ENCODE data around the gene ROCK2. TPM values are rescaled to one million over a fixed set of nuclear protein-coding genes. Genes with fewer than 3 reads are reported as not detected.
A peak's percentile ranks its signal among the peaks of the same experiment; 100 is the strongest.

The ROCK2 gene
- total RNA-seq, 2 donors from 2014 or later: 62.7 to 80.9 TPM

DNA sequence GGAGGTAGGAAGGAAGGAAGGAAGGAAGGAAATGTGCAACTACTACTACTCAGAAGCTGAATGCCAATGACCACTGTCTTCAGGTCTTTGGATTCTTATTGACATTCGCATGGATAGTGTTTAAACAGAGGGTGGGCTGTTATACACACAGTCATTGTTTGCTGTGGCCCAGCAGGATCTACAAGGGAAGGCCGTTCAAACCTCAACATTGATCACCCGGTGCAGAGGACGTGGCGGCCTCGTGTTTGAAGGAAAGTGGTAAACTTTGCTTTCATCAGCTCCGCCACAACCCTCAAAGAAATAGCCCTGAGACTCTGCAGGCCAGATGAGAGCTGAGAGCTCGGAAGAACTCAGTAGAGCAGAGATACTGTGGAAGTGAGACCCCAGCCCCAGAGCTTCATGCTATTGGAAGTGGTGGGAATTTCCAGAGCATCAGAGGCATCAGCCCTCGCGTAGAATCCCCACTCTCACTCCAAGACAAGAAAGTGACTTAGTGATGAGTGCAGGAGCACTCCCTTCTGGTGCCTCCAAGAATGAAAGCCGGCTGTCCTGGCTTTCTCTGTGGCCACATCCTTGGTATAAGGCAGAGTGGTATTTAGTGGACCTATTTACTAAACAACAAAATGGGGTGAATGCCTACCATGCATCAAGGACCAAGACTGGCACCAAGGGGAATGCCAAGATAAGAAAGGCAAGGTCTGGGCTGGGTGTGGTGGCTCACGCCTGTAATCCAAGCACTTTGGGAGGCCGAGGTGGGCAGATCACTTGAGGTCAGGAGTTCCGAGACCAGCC, 10.1 kb upstream of the ROCK2 start:
- no peak overlapping the region for H3K4me3 ChIP-seq
- intact Hi-C loops (cut with DNase I): no loop called here
- no peak overlapping the region for H3K9ac ChIP-seq (ENCODE audit: low read depth in 2 of 2, low read length in 2 of 2)
- no peaks in the 10 kb centered on the region for H3K9me3 ChIP-seq
- no peak for DNase-seq
- TF ChIP-seq, protein P1, sequence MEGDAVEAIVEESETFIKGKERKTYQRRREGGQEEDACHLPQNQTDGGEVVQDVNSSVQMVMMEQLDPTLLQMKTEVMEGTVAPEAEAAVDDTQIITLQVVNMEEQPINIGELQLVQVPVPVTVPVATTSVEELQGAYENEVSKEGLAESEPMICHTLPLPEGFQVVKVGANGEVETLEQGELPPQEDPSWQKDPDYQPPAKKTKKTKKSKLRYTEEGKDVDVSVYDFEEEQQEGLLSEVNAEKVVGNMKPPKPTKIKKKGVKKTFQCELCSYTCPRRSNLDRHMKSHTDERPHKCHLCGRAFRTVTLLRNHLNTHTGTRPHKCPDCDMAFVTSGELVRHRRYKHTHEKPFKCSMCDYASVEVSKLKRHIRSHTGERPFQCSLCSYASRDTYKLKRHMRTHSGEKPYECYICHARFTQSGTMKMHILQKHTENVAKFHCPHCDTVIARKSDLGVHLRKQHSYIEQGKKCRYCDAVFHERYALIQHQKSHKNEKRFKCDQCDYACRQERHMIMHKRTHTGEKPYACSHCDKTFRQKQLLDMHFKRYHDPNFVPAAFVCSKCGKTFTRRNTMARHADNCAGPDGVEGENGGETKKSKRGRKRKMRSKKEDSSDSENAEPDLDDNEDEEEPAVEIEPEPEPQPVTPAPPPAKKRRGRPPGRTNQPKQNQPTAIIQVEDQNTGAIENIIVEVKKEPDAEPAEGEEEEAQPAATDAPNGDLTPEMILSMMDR (IDR thresholded peaks at IDR 0.05): no peak
- no peaks in the 10 kb centered on the region for H3K27me3 ChIP-seq
- H3K36me3 ChIP-seq: no peaks in the 10 kb centered on the region
- H3K4me1 ChIP-seq: no peaks in the 10 kb centered on the region
- no peak overlapping the region for H3K27ac ChIP-seq

GRCh38 chr2:11352781-11353537, 8.5 kb upstream of the ROCK2 start:
- H3K4me1 ChIP-seq: no peaks in the 10 kb centered on the region

GRCh38 chr2:11348209-11348749, 3.8 kb upstream of the ROCK2 start:
- H3K27me3 ChIP-seq: no peaks in the 10 kb centered on the region
- intact Hi-C loops (cut with DNase I): loop anchor here (10.0 kb wide), 1 partner anchor 57 kb away; no protein-coding TSS in a partner anchor
- TF ChIP-seq, protein P1 (IDR thresholded peaks at IDR 0.05): no peak
- H3K27ac ChIP-seq: no peak overlapping the region
- peaks cover 10% of the 10 kb centered on the region for H3K4me1 ChIP-seq
- no peak overlapping the region for H3K4me3 ChIP-seq
- H3K9ac ChIP-seq (ENCODE audit: low read depth in 2 of 2, low read length in 2 of 2): no peak overlapping the region
- DNase-seq: no peak
- H3K36me3 ChIP-seq: no peaks in the 10 kb centered on the region
- H3K9me3 ChIP-seq: no peaks in the 10 kb centered on the region

More at GRCh38 chr2:11352781-11353537, 8.5 kb upstream of the ROCK2 start:
- H3K27me3 ChIP-seq: no peaks in the 10 kb centered on the region
- TF ChIP-seq, protein P1 (IDR thresholded peaks at IDR 0.05): no peak
- no peak overlapping the region for H3K9ac ChIP-seq (ENCODE audit: low read depth in 2 of 2, low read length in 2 of 2)
- intact Hi-C loops (cut with DNase I): no loop called here
- H3K27ac ChIP-seq: no peak overlapping the region
- H3K4me3 ChIP-seq: no peak overlapping the region
- DNase-seq: no peak
- no peaks in the 10 kb centered on the region for H3K36me3 ChIP-seq
- H3K9me3 ChIP-seq: no peaks in the 10 kb centered on the region

GRCh38 chr2:11347403-11347959, 3.0 kb upstream of the ROCK2 start:
- Histone ChIP-seq H3K36me3 (no peaks in the 10 kb centered on the region), H3K4me1 (peaks cover 10% of the 10 kb centered on the region), H3K9ac (ENCODE audit: low read depth in 2 of 2, low read length in 2 of 2) (no peak overlapping the region), H3K27ac (no peak overlapping the region), H3K27me3 (no peaks in the 10 kb centered on the region), H3K4me3 (no peak overlapping the region), H3K9me3 (no peaks in the 10 kb centered on the region)
- no peak for DNase-seq
- TF ChIP-seq, protein P1 (IDR thresholded peaks at IDR 0.05): no peak
- intact Hi-C loops (cut with DNase I): loop anchor here (10.0 kb wide), 1 partner anchor 57 kb away; no protein-coding TSS in a partner anchor

- H3K9ac ChIP-seq (ENCODE audit: low read depth in 2 of 2, low read length in 2 of 2): peak overlapping the region in 1 of 2 donors; percentile 77
- peaks cover 18% of the 10 kb centered on the region for H3K4me1 ChIP-seq
- DNase-seq: no peak
These were observed 1.6 kb upstream of the ROCK2 start for GRCh38 chr2:11346023-11346482.

More at GRCh38 chr2:11346023-11346482, 1.6 kb upstream of the ROCK2 start:
- no peaks in the 10 kb centered on the region for H3K9me3 ChIP-seq
- TF ChIP-seq, protein P1 (IDR thresholded peaks at IDR 0.05): no peak
- no peak overlapping the region for H3K4me3 ChIP-seq
- intact Hi-C loops (cut with DNase I): loop anchor here (10.0 kb wide), 1 partner anchor 59 kb away; no protein-coding TSS in a partner anchor
- no peaks in the 10 kb centered on the region for H3K27me3 ChIP-seq
- H3K36me3 ChIP-seq: no peaks in the 10 kb centered on the region
- H3K27ac ChIP-seq: peak overlapping the region; percentile 98

Data from colonic mucosa (tissue), 4 donors.